ENCODE data around the gene PHTF2.

DNA sequence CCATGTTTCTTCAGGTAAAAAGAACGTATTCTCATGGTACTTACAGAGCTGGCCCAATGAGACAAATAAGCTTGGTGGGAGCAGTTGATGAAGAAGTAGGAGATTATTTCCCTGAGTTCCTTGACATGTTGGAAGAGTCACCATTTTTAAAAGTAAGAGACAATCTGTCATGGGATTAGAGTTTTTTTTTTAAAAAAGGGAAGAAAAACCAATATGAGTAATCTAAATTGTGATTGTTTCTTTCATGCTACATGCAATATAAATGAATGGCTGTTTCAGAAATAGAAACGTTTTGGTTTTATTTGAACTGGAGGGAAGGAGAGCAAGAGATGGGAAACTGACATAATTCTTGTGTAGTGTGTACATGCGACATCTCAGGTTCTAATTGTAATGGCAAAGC is 33.1 kb upstream of the PHTF2 start:
- TF ChIP-seq POLR2AphosphoS5 (IDR thresholded peaks at IDR 0.05; ENCODE audit: low read depth) (no peak), GABPA (IDR thresholded peaks at IDR 0.05; ENCODE audit: low read depth) (no peak), SPI1 (IDR thresholded peaks at IDR 0.05; ENCODE audit: borderline replicate concordance, low read depth) (no peak)
- TF ChIP-seq, protein P1, sequence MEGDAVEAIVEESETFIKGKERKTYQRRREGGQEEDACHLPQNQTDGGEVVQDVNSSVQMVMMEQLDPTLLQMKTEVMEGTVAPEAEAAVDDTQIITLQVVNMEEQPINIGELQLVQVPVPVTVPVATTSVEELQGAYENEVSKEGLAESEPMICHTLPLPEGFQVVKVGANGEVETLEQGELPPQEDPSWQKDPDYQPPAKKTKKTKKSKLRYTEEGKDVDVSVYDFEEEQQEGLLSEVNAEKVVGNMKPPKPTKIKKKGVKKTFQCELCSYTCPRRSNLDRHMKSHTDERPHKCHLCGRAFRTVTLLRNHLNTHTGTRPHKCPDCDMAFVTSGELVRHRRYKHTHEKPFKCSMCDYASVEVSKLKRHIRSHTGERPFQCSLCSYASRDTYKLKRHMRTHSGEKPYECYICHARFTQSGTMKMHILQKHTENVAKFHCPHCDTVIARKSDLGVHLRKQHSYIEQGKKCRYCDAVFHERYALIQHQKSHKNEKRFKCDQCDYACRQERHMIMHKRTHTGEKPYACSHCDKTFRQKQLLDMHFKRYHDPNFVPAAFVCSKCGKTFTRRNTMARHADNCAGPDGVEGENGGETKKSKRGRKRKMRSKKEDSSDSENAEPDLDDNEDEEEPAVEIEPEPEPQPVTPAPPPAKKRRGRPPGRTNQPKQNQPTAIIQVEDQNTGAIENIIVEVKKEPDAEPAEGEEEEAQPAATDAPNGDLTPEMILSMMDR (IDR thresholded peaks at IDR 0.05; ENCODE audit: insufficient read depth, low read length), result no peak
- TF ChIP-seq, protein P2, sequence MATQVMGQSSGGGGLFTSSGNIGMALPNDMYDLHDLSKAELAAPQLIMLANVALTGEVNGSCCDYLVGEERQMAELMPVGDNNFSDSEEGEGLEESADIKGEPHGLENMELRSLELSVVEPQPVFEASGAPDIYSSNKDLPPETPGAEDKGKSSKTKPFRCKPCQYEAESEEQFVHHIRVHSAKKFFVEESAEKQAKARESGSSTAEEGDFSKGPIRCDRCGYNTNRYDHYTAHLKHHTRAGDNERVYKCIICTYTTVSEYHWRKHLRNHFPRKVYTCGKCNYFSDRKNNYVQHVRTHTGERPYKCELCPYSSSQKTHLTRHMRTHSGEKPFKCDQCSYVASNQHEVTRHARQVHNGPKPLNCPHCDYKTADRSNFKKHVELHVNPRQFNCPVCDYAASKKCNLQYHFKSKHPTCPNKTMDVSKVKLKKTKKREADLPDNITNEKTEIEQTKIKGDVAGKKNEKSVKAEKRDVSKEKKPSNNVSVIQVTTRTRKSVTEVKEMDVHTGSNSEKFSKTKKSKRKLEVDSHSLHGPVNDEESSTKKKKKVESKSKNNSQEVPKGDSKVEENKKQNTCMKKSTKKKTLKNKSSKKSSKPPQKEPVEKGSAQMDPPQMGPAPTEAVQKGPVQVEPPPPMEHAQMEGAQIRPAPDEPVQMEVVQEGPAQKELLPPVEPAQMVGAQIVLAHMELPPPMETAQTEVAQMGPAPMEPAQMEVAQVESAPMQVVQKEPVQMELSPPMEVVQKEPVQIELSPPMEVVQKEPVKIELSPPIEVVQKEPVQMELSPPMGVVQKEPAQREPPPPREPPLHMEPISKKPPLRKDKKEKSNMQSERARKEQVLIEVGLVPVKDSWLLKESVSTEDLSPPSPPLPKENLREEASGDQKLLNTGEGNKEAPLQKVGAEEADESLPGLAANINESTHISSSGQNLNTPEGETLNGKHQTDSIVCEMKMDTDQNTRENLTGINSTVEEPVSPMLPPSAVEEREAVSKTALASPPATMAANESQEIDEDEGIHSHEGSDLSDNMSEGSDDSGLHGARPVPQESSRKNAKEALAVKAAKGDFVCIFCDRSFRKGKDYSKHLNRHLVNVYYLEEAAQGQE (IDR thresholded peaks at IDR 0.05; ENCODE audit: insufficient replicate concordance, low read depth), result no peak
